SK-N-SH (cell line): Measurements from ENCODE around the gene FYN. TPM values are rescaled to one million over a fixed set of nuclear protein-coding genes. Genes with fewer than 3 reads are reported as not detected.

Experiments used
- CTCF ChIA-PET: fragments of 300-600, 350-600 bp; formaldehyde crosslinking; extraction: SDS; loops from one replicate; lab custom pipeline; 2021; lab: Yijun Ruan, JAX
- POLR2A ChIA-PET: fragments of 350-600 bp; sonication (Branson Sonifier 250); formaldehyde crosslinking; extraction: SDS; loops from one replicate; lab custom pipeline; 2020; ENCODE audit warnings: antibody characterized with exemption, inconsistent platforms; lab: Yijun Ruan, JAX
- DNase-seq: peaks from one replicate; pipeline ENCODE4 v3.0.0; 2012
- H2AFZ ChIP-seq: fragments of 200-600 bp; sonication (generic); 2 replicates; pipeline ENCODE4 v1.8.1; 2016; ENCODE audit warnings: antibody characterized with exemption, mild to moderate bottlenecking, low read depth
- H3F3A ChIP-seq: fragments of 200-600 bp; sonication (generic); replicated peaks from 2 replicates; pipeline ENCODE3; 2016; ENCODE audit warnings: antibody characterized with exemption, mild to moderate bottlenecking; ENCODE audit not compliant: insufficient read depth
- H3K27ac ChIP-seq, 2 experiments: fragments of 200-500 bp in 1 of 2; fragments of 200-600 bp in 1 of 2; sonication (Bioruptor generic) in 1 of 2; sonication (generic), shearing (Covaris generic) in 1 of 2; 2 replicates each; pipeline versions ENCODE4 v1.5.1 to v1.6.1; 2014 to 2016; ENCODE audit warnings: low read depth in 2 of 2, inconsistent platforms in 1 of 2, low read length in 1 of 2, mild to moderate bottlenecking in 1 of 2, mixed read lengths in 1 of 2
- H3K27me3 ChIP-seq: fragments of 200-600 bp; sonication (generic), shearing (Covaris generic); 2 replicates; pipeline ENCODE4 v1.6.1; 2016; ENCODE audit warnings: mixed run types; ENCODE audit not compliant: insufficient read depth
- H3K36me3 ChIP-seq, 2 experiments: fragments of 200-500 bp in 1 of 2; fragments of 200-600 bp in 1 of 2; sonication (Bioruptor generic) in 1 of 2; sonication (generic) in 1 of 2; replicated peaks in 1 of 2; 2 replicates each; pipeline versions ENCODE3 to v1.5.1; 2014 to 2016; ENCODE audit warnings: low read length in 1 of 2, mild to moderate bottlenecking in 1 of 2; ENCODE audit not compliant: insufficient read depth in 2 of 2, control insufficient read depth in 1 of 2
- H3K4me1 ChIP-seq, 2 experiments: fragments of 200-500 bp in 1 of 2; fragments of 200-600 bp in 1 of 2; sonication (Bioruptor generic) in 1 of 2; sonication (generic), shearing (Covaris generic) in 1 of 2; 2 replicates each; pipeline versions ENCODE4 v1.5.1 to v1.6.1; 2014 to 2016; ENCODE audit warnings: low read depth in 1 of 2, low read length in 1 of 2, mixed run types in 1 of 2; ENCODE audit not compliant: insufficient read depth in 2 of 2, control insufficient read depth in 1 of 2
- H3K4me2 ChIP-seq: fragments of 200-600 bp; sonication (generic), shearing (Covaris generic); 2 replicates; pipeline ENCODE4 v1.6.1; 2017; ENCODE audit warnings: mixed run types
- H3K4me3 ChIP-seq, 2 experiments: fragments of 200-500 bp in 1 of 2; fragments of 200-600 bp in 1 of 2; sonication (Bioruptor generic) in 1 of 2; sonication (generic), shearing (Covaris generic) in 1 of 2; 2 replicates each; pipeline versions ENCODE4 v1.5.1 to v1.8.1; 2014 to 2016; ENCODE audit warnings: low read depth in 2 of 2, inconsistent platforms in 1 of 2, low read length in 1 of 2, mild to moderate bottlenecking in 1 of 2, mixed read lengths in 1 of 2, moderate library complexity in 1 of 2
- H3K79me2 ChIP-seq: fragments of 200-600 bp; sonication (generic); 2 replicates; pipeline ENCODE4 v1.8.1; 2017; ENCODE audit warnings: mild to moderate bottlenecking; ENCODE audit not compliant: insufficient read depth
- H3K9ac ChIP-seq: fragments of 200-600 bp; sonication (generic); 2 replicates; pipeline ENCODE4 v1.6.1; 2017; ENCODE audit warnings: mixed run types
- H3K9me2 ChIP-seq: fragments of 200-600 bp; sonication (generic); 2 replicates; pipeline ENCODE4 v1.6.1; 2017; ENCODE audit warnings: mixed run types
- H3K9me3 ChIP-seq: fragments of 200-600 bp; sonication (generic); 2 replicates; pipeline ENCODE4 v1.6.1; 2017; ENCODE audit warnings: mixed run types, mild to moderate bottlenecking, moderate library complexity
- H4K20me1 ChIP-seq: fragments of 200-600 bp; sonication (generic); 2 replicates; pipeline ENCODE4 v1.6.1; 2017; ENCODE audit warnings: mild to moderate bottlenecking, mixed run types; ENCODE audit not compliant: insufficient read depth
- ELF1 ChIP-seq: IDR thresholded peaks from 2 replicates; pipeline ENCODE4 v1.4.0; 2012
- GABPA ChIP-seq: IDR thresholded peaks from 2 replicates; pipeline ENCODE4 v1.4.0; 2012; ENCODE audit warnings: low read depth, mild to moderate bottlenecking
- IRF3 ChIP-seq: fragments of 150-350 bp; IDR thresholded peaks from 2 replicates; pipeline ENCODE4 v1.6.1; 2016; ENCODE audit warnings: mild to moderate bottlenecking, low read depth, low read length
- JUND ChIP-seq: IDR thresholded peaks from 2 replicates; pipeline ENCODE4 v1.4.0; 2012
- MAX ChIP-seq: IDR thresholded peaks from 2 replicates; pipeline ENCODE4 v1.4.0; 2012; ENCODE audit warnings: low read depth
- MEF2A ChIP-seq: IDR thresholded peaks from 2 replicates; pipeline ENCODE4 v1.4.0; 2012; ENCODE audit warnings: low read depth, borderline replicate concordance
- MXI1 ChIP-seq: IDR thresholded peaks from 2 replicates; pipeline ENCODE4 v1.6.1; 2012; ENCODE audit warnings: mild to moderate bottlenecking, low read depth, low read length, improper control_type of control experiment
- NFIC ChIP-seq: IDR thresholded peaks from 2 replicates; pipeline ENCODE4 v1.4.0; 2012; ENCODE audit warnings: borderline replicate concordance
- NRF1 ChIP-seq: IDR thresholded peaks from 2 replicates; pipeline ENCODE4 v1.6.1; 2012; ENCODE audit warnings: low read depth, mild to moderate bottlenecking, low read length
- POLR2AphosphoS5 ChIP-seq: IDR thresholded peaks from 2 replicates; pipeline ENCODE4 v1.6.1; 2012; ENCODE audit warnings: low read depth, low read length
- RAD21 ChIP-seq: IDR thresholded peaks from 2 replicates; pipeline ENCODE4 v1.6.1; 2012; ENCODE audit warnings: mild to moderate bottlenecking, low read length
- RCOR1 ChIP-seq: fragments of 150-350 bp; IDR thresholded peaks from 2 replicates; pipeline ENCODE4 v1.6.1; 2017; ENCODE audit warnings: antibody characterized with exemption, low read length
- REST ChIP-seq: IDR thresholded peaks from 2 replicates; pipeline ENCODE4 v1.6.1; 2012; ENCODE audit warnings: mild to moderate bottlenecking, low read depth, low read length, moderate library complexity
- SIN3A ChIP-seq: IDR thresholded peaks from 2 replicates; pipeline ENCODE4 v1.6.1; 2012; ENCODE audit warnings: low read depth, mild to moderate bottlenecking, low read length, moderate library complexity, borderline replicate concordance
- SMC3 ChIP-seq: IDR thresholded peaks from 2 replicates; pipeline ENCODE4 v1.6.1; 2012; ENCODE audit warnings: low read depth, low read length, improper control_type of control experiment
- TCF12 ChIP-seq: IDR thresholded peaks from 2 replicates; pipeline ENCODE4 v1.4.0; 2012
- USF1 ChIP-seq: IDR thresholded peaks from 2 replicates; pipeline ENCODE4 v1.4.0; 2012; ENCODE audit warnings: low read depth, borderline replicate concordance
- USF2 ChIP-seq: fragments of 150-350 bp; IDR thresholded peaks from 2 replicates; pipeline ENCODE4 v1.6.1; 2017; ENCODE audit warnings: antibody characterized with exemption, low read length, low read depth, borderline replicate concordance
- YY1 ChIP-seq: IDR thresholded peaks from 2 replicates; pipeline ENCODE4 v1.4.0; 2012; ENCODE audit warnings: low read depth, mild to moderate bottlenecking
- ZBTB33 ChIP-seq: IDR thresholded peaks from 2 replicates; pipeline ENCODE4 v1.4.0; 2012; ENCODE audit warnings: low read depth, borderline replicate concordance
- WGBS: methylation state at CpG from one replicate; pipeline ENCODE4 v1.1.6; 2017; ENCODE audit warnings: low lambda C conversion rate; 5-methylcytosine and 5-hydroxymethylcytosine counted together
- polyA plus RNA-seq, 3 experiments: library from polyadenylated mRNA; depleted of rRNA; stranded (reverse); fragments of >200 nt; gene quantifications; 2 replicates each; pipeline ENCODE4 v1.2.3, GENCODE V29; 2012

FYN gene
- polyA plus RNA-seq, 1 of the 3 experiments (the other 2 are of a cell fraction): 31.0 TPM

- Histone ChIP-seq H2AFZ (no peak overlapping the region), H3K9me2 (no peaks in the 10 kb centered on the region), H3K27ac (no peak overlapping the region), H3K79me2 (no peaks in the 10 kb centered on the region), H3K4me1 (peaks cover 5 to 27% of the 10 kb centered on the region in 2 experiments; a peak in 2 of 4 replicates), H3K4me2 (no peak overlapping the region), H3K9ac (no peak overlapping the region), H3K4me3 (no peak overlapping the region), H4K20me1 (no peaks in the 10 kb centered on the region), H3K27me3 (no peaks in the 10 kb centered on the region), H3F3A (no peaks in the 10 kb centered on the region), H3K9me3 (no peaks in the 10 kb centered on the region), H3K36me3 (peaks cover 3 to 16% of the 10 kb centered on the region in 2 experiments)
- TF ChIP-seq TCF12 (no peak), GABPA (no peak), NRF1 (no peak), YY1 (no peak), USF1 (no peak), IRF3 (no peak), MAX (no peak), SMC3 (no peak), ELF1 (no peak), SIN3A (no peak), JUND (no peak), NFIC (no peak), RCOR1 (no peak), RAD21 (no peak), REST (no peak), POLR2AphosphoS5 (no peak), ZBTB33 (no peak), MXI1 (no peak), MEF2A (no peak), USF2 (no peak)
- WGBS: 73% methylated on average over 4 of the region's 4 CpGs
- ChIA-PET CTCF (interaction anchor here (1.4 to 5.7 kb wide), 2 partner anchors 321 to 335 kb away, joined by 3 to 65 read pairs; no protein-coding TSS in a partner anchor), POLR2A (no interaction called here)
- no peak for DNase-seq
Measured at GRCh38 chr6:111707773-111708172, 165.5 kb downstream of the FYN start.
